K562 (cell line): ENCODE results near the gene NAA38. TPM values are rescaled to one million over a fixed set of nuclear protein-coding genes. Genes with fewer than 3 reads are reported as not detected.
A peak's percentile ranks its signal among the peaks of the same experiment; 100 is the strongest.

Source experiments
- BCOR ChIP-seq: fragments of 450-650 bp; IDR thresholded peaks from 2 replicates; pipeline ENCODE4 v1.6.1; 2016
- CBFA2T2 ChIP-seq: fragments of 450-650 bp; conservative IDR thresholded peaks from 2 replicates; pipeline ENCODE4 v1.6.1; 2017; ENCODE audit warnings: mild to moderate bottlenecking
- CBX2 ChIP-seq: fragments of 200-600 bp; sonication (generic); IDR thresholded peaks from one replicate; pipeline ENCODE4 v1.6.1; 2012; ENCODE audit warnings: mild to moderate bottlenecking, low read length, inconsistent platforms; ENCODE audit not compliant: insufficient read depth, poor library complexity, severe bottlenecking
- CEBPG ChIP-seq, 3 experiments: fragments of 200-800 bp in 1 of 3; sonication (Bioruptor generic) in 1 of 3; sonication (generic) in 1 of 3; formaldehyde crosslinking in 1 of 3; IDR thresholded peaks in 2 of 3; conservative IDR thresholded peaks in 1 of 3; 2 replicates each; pipeline versions ENCODE4 v1.6.1 to v1.8.0; 2016 to 2022; ENCODE audit warnings: missing compliant biosample characterization in 2 of 3, missing genetic modification characterization in 2 of 3, mild to moderate bottlenecking in 1 of 3, missing genetic modification reagents in 1 of 3
- MCM7 ChIP-seq, 2 experiments: fragments of 450-650 bp; IDR thresholded peaks; 2 replicates each; pipeline ENCODE4 v1.6.1; 2016 to 2018
- POLR3A ChIP-seq: IDR thresholded peaks from 2 replicates; pipeline ENCODE4 v1.6.1; 2011; ENCODE audit warnings: borderline replicate concordance, mild to moderate bottlenecking, moderate library complexity; ENCODE audit not compliant: insufficient read length, insufficient read depth; ENCODE audit errors: extremely low read depth
- RBBP5 ChIP-seq: fragments of 200-600 bp; sonication (generic); IDR thresholded peaks from 2 replicates; pipeline ENCODE4 v1.6.1; 2012; ENCODE audit warnings: borderline replicate concordance, mild to moderate bottlenecking, low read length, control low read depth, inconsistent platforms; ENCODE audit not compliant: insufficient read depth, poor library complexity, severe bottlenecking
- YBX1 ChIP-seq: fragments of 450-650 bp; IDR thresholded peaks from 2 replicates; pipeline ENCODE4 v1.7.1; 2016; ENCODE audit warnings: mild to moderate bottlenecking
- ZNF217 ChIP-seq: sonication (generic); formaldehyde crosslinking; IDR thresholded peaks from 2 replicates; pipeline ENCODE4 v1.8.0; 2022; ENCODE audit warnings: mild to moderate bottlenecking, missing genetic modification reagents
- ZNF23 ChIP-seq: fragments of 250-450 bp; sonication (Bioruptor Pico); IDR thresholded peaks from 2 replicates; pipeline ENCODE4 v1.4.0; 2020; ENCODE audit warnings: mild to moderate bottlenecking
- ZNF232 ChIP-seq: sonication (generic); formaldehyde crosslinking; IDR thresholded peaks from 2 replicates; pipeline ENCODE4 v1.8.0; 2022; ENCODE audit warnings: mild to moderate bottlenecking, missing genetic modification reagents
- polyA plus RNA-seq, 8 experiments: library from polyadenylated mRNA; depleted of rRNA in 4 of 8; stranded (reverse) in 5 of 8; unstranded in 3 of 8; fragments of >200 nt; fragmentation: Nextera tagmentation in 2 of 8; fragmentation: Illumina TruSeq in 1 of 8; extraction: Ambion mirVana in 2 of 8; extraction: Trizol in 1 of 8; gene quantifications; 2 replicates each; pipeline versions ENCODE4 v1.2.1 to v1.2.3, GENCODE V29; 2011 to 2014; ENCODE audit warnings: inconsistent platforms in 1 of 8, missing spikeins in 1 of 8
- total RNA-seq, 7 experiments: library from RNA; depleted of rRNA in 6 of 7; stranded (reverse); fragments of >200 nt in 6 of 7; fragmentation: Illumina TruSeq in 2 of 7; extraction: Trizol in 2 of 7; gene quantifications; 2 replicates each; pipeline versions ENCODE4 v1.2.1 to v1.2.3, GENCODE V29; 2011 to 2021; ENCODE audit warnings: low replicate concordance in 1 of 7
- TF ChIP-seq, protein P1 (sequence below): sonication (generic); IDR thresholded peaks from 2 replicates; pipeline ENCODE4 v1.6.1; 2016
- TF ChIP-seq, protein P2 (sequence below): sonication (generic); formaldehyde crosslinking; IDR thresholded peaks from 2 replicates; pipeline ENCODE4 v1.8.0; 2022; ENCODE audit warnings: mild to moderate bottlenecking, missing genetic modification reagents
- TF ChIP-seq, protein P3 (sequence below): fragments of 250-450 bp; sonication (Bioruptor Pico); IDR thresholded peaks from 2 replicates; pipeline ENCODE4 v1.4.0; 2020
- TF ChIP-seq, protein P4 (sequence below): fragments of 250-450 bp; sonication (Bioruptor Pico); IDR thresholded peaks from 2 replicates; pipeline ENCODE4 v1.4.0; 2020; ENCODE audit warnings: mild to moderate bottlenecking

The NAA38 gene
- total and polyA plus RNA-seq, 9 of the 15 experiments (the other 6 are each of a cell fraction or from before 2014, with no cell fraction given), result 16.4 to 99.8 (median 57.3) TPM

DNA sequence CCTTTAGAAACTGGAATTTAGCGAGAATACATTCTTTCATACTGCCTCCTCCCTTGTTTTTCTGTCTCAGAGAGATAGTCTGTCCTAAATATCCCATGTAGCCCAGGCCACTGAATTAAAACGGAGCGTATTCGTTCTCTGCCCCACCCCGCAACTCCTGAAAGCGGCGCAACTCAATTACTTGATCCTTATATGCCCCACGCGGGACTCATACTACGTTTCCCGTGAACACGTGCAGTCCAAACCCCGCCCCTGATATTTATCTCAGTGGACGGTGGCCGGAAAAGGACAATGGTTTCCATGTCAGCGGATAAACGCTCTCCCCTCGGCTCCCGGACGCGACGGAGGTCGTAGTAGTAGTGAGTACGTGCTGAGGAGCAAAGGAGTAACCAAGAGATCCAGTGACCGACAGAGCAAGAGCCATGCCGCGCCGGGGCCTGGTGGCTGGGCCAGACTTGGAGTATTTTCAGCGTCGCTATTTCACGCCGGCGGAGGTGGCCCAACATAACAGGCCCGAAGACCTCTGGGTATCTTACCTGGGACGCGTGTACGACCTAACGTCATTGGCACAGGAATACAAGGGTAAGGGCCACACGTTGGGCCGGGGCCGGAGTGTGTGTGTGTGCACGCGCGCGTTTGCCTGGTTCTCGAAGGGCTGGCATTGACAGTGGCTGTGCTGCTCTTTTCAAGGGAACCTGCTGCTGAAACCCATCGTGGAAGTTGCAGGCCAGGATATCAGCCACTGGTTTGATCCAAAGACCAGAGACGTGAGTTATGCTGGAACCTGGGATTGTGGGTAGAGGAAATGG, 558 bp upstream of the NAA38 start, which contains the start of gene CYB5D1 (continued):
- no peak for TF ChIP-seq CEBPG (CRISPR knock-in tag; IDR thresholded peaks at IDR 0.05)
- no peak for TF ChIP-seq CEBPG (tag; conservative IDR thresholded peaks at IDR 0.05 in 1 of 2, IDR thresholded peaks at IDR 0.05 in 1 of 2)
- TF ChIP-seq, protein P1, sequence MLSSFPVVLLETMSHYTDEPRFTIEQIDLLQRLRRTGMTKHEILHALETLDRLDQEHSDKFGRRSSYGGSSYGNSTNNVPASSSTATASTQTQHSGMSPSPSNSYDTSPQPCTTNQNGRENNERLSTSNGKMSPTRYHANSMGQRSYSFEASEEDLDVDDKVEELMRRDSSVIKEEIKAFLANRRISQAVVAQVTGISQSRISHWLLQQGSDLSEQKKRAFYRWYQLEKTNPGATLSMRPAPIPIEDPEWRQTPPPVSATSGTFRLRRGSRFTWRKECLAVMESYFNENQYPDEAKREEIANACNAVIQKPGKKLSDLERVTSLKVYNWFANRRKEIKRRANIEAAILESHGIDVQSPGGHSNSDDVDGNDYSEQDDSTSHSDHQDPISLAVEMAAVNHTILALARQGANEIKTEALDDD, result no peak
- no peak for TF ChIP-seq CBFA2T2
- no peak for TF ChIP-seq MCM7 (IDR thresholded peaks at IDR 0.05)
- TF ChIP-seq ZNF232 (CRISPR knock-in tag), result no peak
- TF ChIP-seq YBX1, result no peak
- TF ChIP-seq ZNF23 (CRISPR knock-in tag), result no peak
- TF ChIP-seq ZNF217 (CRISPR knock-in tag), result no peak
- no peak for TF ChIP-seq BCOR
- TF ChIP-seq, protein P2, sequence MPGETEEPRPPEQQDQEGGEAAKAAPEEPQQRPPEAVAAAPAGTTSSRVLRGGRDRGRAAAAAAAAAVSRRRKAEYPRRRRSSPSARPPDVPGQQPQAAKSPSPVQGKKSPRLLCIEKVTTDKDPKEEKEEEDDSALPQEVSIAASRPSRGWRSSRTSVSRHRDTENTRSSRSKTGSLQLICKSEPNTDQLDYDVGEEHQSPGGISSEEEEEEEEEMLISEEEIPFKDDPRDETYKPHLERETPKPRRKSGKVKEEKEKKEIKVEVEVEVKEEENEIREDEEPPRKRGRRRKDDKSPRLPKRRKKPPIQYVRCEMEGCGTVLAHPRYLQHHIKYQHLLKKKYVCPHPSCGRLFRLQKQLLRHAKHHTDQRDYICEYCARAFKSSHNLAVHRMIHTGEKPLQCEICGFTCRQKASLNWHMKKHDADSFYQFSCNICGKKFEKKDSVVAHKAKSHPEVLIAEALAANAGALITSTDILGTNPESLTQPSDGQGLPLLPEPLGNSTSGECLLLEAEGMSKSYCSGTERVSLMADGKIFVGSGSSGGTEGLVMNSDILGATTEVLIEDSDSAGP (CRISPR knock-in tag), result 0 out of 2 replicates have a peak, but pooled peaks have one; percentile 27
- no peak for TF ChIP-seq CBX2
- TF ChIP-seq, protein P3, sequence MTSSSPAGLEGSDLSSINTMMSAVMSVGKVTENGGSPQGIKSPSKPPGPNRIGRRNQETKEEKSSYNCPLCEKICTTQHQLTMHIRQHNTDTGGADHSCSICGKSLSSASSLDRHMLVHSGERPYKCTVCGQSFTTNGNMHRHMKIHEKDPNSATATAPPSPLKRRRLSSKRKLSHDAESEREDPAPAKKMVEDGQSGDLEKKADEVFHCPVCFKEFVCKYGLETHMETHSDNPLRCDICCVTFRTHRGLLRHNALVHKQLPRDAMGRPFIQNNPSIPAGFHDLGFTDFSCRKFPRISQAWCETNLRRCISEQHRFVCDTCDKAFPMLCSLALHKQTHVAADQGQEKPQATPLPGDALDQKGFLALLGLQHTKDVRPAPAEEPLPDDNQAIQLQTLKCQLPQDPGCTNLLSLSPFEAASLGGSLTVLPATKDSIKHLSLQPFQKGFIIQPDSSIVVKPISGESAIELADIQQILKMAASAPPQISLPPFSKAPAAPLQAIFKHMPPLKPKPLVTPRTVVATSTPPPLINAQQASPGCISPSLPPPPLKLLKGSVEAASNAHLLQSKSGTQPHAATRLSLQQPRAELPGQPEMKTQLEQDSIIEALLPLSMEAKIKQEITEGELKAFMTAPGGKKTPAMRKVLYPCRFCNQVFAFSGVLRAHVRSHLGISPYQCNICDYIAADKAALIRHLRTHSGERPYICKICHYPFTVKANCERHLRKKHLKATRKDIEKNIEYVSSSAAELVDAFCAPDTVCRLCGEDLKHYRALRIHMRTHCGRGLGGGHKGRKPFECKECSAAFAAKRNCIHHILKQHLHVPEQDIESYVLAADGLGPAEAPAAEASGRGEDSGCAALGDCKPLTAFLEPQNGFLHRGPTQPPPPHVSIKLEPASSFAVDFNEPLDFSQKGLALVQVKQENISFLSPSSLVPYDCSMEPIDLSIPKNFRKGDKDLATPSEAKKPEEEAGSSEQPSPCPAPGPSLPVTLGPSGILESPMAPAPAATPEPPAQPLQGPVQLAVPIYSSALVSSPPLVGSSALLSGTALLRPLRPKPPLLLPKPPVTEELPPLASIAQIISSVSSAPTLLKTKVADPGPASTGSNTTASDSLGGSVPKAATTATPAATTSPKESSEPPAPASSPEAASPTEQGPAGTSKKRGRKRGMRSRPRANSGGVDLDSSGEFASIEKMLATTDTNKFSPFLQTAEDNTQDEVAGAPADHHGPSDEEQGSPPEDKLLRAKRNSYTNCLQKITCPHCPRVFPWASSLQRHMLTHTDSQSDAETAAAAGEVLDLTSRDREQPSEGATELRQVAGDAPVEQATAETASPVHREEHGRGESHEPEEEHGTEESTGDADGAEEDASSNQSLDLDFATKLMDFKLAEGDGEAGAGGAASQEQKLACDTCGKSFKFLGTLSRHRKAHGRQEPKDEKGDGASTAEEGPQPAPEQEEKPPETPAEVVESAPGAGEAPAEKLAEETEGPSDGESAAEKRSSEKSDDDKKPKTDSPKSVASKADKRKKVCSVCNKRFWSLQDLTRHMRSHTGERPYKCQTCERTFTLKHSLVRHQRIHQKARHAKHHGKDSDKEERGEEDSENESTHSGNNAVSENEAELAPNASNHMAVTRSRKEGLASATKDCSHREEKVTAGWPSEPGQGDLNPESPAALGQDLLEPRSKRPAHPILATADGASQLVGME (CRISPR knock-in tag), result no peak
- TF ChIP-seq POLR3A, result no peak
- TF ChIP-seq RBBP5, result no peak
- TF ChIP-seq, protein P4, sequence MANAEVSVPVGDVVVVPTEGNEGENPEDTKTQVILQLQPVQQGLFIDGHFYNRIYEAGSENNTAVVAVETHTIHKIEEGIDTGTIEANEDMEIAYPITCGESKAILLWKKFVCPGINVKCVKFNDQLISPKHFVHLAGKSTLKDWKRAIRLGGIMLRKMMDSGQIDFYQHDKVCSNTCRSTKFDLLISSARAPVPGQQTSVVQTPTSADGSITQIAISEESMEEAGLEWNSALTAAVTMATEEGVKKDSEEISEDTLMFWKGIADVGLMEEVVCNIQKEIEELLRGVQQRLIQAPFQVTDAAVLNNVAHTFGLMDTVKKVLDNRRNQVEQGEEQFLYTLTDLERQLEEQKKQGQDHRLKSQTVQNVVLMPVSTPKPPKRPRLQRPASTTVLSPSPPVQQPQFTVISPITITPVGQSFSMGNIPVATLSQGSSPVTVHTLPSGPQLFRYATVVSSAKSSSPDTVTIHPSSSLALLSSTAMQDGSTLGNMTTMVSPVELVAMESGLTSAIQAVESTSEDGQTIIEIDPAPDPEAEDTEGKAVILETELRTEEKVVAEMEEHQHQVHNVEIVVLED (CRISPR knock-in tag), result no peak
